K562 (cell line): ENCODE data around the gene RPP14. TPM values are rescaled to one million over a fixed set of nuclear protein-coding genes. Genes with fewer than 3 reads are reported as not detected.

Source experiments
- ATAC-seq: fragments of 200-7000 bp; cut with Tn5 transposase; 3 replicates; pipeline ENCODE4 v1.9.1; 2020; ENCODE audit warnings: moderate library complexity
- BruUV-seq: library from RNA; stranded (reverse); fragments of 400-500 nt; replicated peaks from 2 replicates; lab custom pipeline; 2021; lab: Mats Ljungman, UMichigan
- CTCF ChIA-PET: fragments of 300-600 bp; formaldehyde crosslinking; extraction: SDS; loops from one replicate; lab custom pipeline; 2021; ENCODE audit warnings: low intra/inter-chr PET ratio; lab: Yijun Ruan, JAX
- POLR2A ChIA-PET: fragments of 300-600, 350-650 bp; sonication (Branson Sonifier 250); formaldehyde crosslinking; extraction: SDS; loops from one replicate; lab custom pipeline; 2021; ENCODE audit warnings: antibody characterized with exemption, inconsistent platforms; lab: Yijun Ruan, JAX
- DNase-seq, 4 experiments: peaks; one replicate each; pipeline versions ENCODE4 v3.0.0 to v3.0.0-alpha.2; 2011 to 2018; ENCODE audit warnings: low spot score in 3 of 4, mixed read lengths in 3 of 4; ENCODE audit errors: extremely low read depth in 1 of 4
- FAIRE-seq: peaks from 2 replicates; lab custom pipeline; 2011; peaks lifted over from hg19 to GRCh38; lab: Jason Lieb, UNC
- H2AFZ ChIP-seq: 2 replicates; pipeline ENCODE4 v1.6.0; 2011; ENCODE audit warnings: low read depth, low read length, control low read depth, inconsistent platforms
- H3K27ac ChIP-seq: fragments of 200-600 bp; 3 replicates; pipeline ENCODE4 v1.8.0; 2011; ENCODE audit warnings: low read depth, mild to moderate bottlenecking, control low read depth, inconsistent platforms, low read length, moderate library complexity, mixed read lengths; ENCODE audit errors: extremely low read depth
- H3K27me3 ChIP-seq, 2 experiments: fragments of 300-600 bp in 1 of 2; 2 replicates in 1 of 2; 3 replicates in 1 of 2; pipeline versions ENCODE4 v1.6.0 to v1.8.0; 2011; ENCODE audit warnings: inconsistent platforms in 2 of 2, low read length in 2 of 2, mild to moderate bottlenecking in 1 of 2, mixed read lengths in 1 of 2, moderate library complexity in 1 of 2; ENCODE audit not compliant: control insufficient read depth in 2 of 2, insufficient read depth in 2 of 2
- H3K36me3 ChIP-seq: fragments of 300-600 bp; 3 replicates; pipeline ENCODE4 v1.8.0; 2011; ENCODE audit warnings: mild to moderate bottlenecking, low read length, inconsistent platforms; ENCODE audit not compliant: control insufficient read depth, insufficient read depth
- H3K4me1 ChIP-seq, 2 experiments: fragments of 200-600 bp in 1 of 2; replicated peaks in 1 of 2; 2 replicates in 1 of 2; 3 replicates in 1 of 2; pipeline versions ENCODE4 v1.5.1 to v1.8.0; 2011; ENCODE audit warnings: inconsistent platforms in 2 of 2, low read length in 2 of 2, mild to moderate bottlenecking in 1 of 2, mixed read lengths in 1 of 2, moderate library complexity in 1 of 2; ENCODE audit not compliant: control insufficient read depth in 2 of 2, insufficient read depth in 2 of 2
- H3K4me2 ChIP-seq: 2 replicates; pipeline ENCODE4 v1.6.1; 2011; ENCODE audit warnings: low read length, control low read depth, inconsistent platforms, mixed read lengths; ENCODE audit not compliant: insufficient read depth
- H3K4me3 ChIP-seq: fragments of 200-600 bp; sonication (generic), shearing (Covaris generic); 2 replicates; pipeline ENCODE4 v1.5.1; 2016; ENCODE audit warnings: control low read depth, inconsistent platforms
- H3K79me2 ChIP-seq: fragments of 200-600 bp; 3 replicates; pipeline ENCODE4 v1.8.0; 2011; ENCODE audit warnings: low read length, inconsistent platforms; ENCODE audit not compliant: control insufficient read depth, insufficient read depth
- H3K9ac ChIP-seq, 2 experiments: 2 replicates each; pipeline versions ENCODE4 v1.6.0 to v1.6.1; 2011; ENCODE audit warnings: low read depth in 2 of 2, low read length in 2 of 2, control low read depth in 1 of 2, inconsistent platforms in 1 of 2, mild to moderate bottlenecking in 1 of 2, mixed read lengths in 1 of 2; ENCODE audit not compliant: insufficient read depth in 1 of 2
- H3K9me1 ChIP-seq: one replicate; pipeline ENCODE4 v1.6.0; 2011; ENCODE audit warnings: inconsistent platforms, mild to moderate bottlenecking, low read length, moderate library complexity; ENCODE audit not compliant: control insufficient read depth, insufficient read depth
- H3K9me3 ChIP-seq: replicated peaks from 2 replicates; pipeline ENCODE4 v1.5.1; 2011; ENCODE audit warnings: low read depth, low read length, inconsistent platforms; ENCODE audit not compliant: control insufficient read depth, insufficient read depth
- H4K20me1 ChIP-seq: replicated peaks from 2 replicates; pipeline ENCODE4 v1.6.1; 2011; ENCODE audit warnings: low read length, inconsistent platforms, mixed read lengths; ENCODE audit not compliant: control insufficient read depth, insufficient read depth
- POU5F1 ChIP-seq: fragments of 150-350 bp; IDR thresholded peaks from 2 replicates; pipeline ENCODE4 v1.6.1; 2014; ENCODE audit warnings: borderline replicate concordance, low read length, low read depth, mild to moderate bottlenecking; ENCODE audit not compliant: partially characterized antibody
- ZKSCAN3 ChIP-seq: fragments of 250-450 bp; sonication (Bioruptor Pico); IDR thresholded peaks from 2 replicates; pipeline ENCODE4 v1.4.0; 2020
- ZNF175 ChIP-seq: fragments of 200-800 bp; sonication (Bioruptor generic); IDR thresholded peaks from 2 replicates; pipeline ENCODE4 v1.6.1; 2016; ENCODE audit warnings: low read depth, mild to moderate bottlenecking, missing genetic modification characterization, missing compliant biosample characterization
- ZNF57 ChIP-seq: fragments of 450-650 bp; formaldehyde crosslinking; IDR thresholded peaks from 2 replicates; pipeline ENCODE4 v1.4.0; 2020; ENCODE audit warnings: mild to moderate bottlenecking, moderate library complexity
- ZNF785 ChIP-seq: fragments of 250-450 bp; sonication (Bioruptor Pico); IDR thresholded peaks from 2 replicates; pipeline ENCODE4 v1.4.0; 2020; ENCODE audit warnings: mild to moderate bottlenecking
- WGBS: fragments of 100-300 bp; shearing (Covaris generic); methylation state at CpG from one replicate; pipeline ENCODE4 v1.1.6; 2016; ENCODE audit warnings: low coverage, mixed read lengths; ENCODE audit not compliant: insufficient coverage; ENCODE audit errors: missing lambda C conversion rate; 5-methylcytosine and 5-hydroxymethylcytosine counted together
- in situ Hi-C: fragments of 300-500 bp; cut with MboI; formaldehyde crosslinking; loops from 4 replicates; pipeline ENCODE4 v1.15.0; 2018; ENCODE audit warnings: inconsistent platforms, mixed read lengths
- intact Hi-C: fragments of 100-400 bp; cut with micrococcal nuclease; formaldehyde crosslinking; loops from 2 replicates; pipeline ENCODE4 v1.14.2; 2022
- polyA plus RNA-seq, 8 experiments: library from polyadenylated mRNA; depleted of rRNA in 4 of 8; stranded (reverse) in 5 of 8; unstranded in 3 of 8; fragments of >200 nt; fragmentation: Nextera tagmentation in 2 of 8; fragmentation: Illumina TruSeq in 1 of 8; extraction: Ambion mirVana in 2 of 8; extraction: Trizol in 1 of 8; gene quantifications; 2 replicates each; pipeline versions ENCODE4 v1.2.1 to v1.2.3, GENCODE V29; 2011 to 2014; ENCODE audit warnings: inconsistent platforms in 1 of 8, missing spikeins in 1 of 8
- total RNA-seq, 7 experiments: library from RNA; depleted of rRNA in 6 of 7; stranded (reverse); fragments of >200 nt in 6 of 7; fragmentation: Illumina TruSeq in 2 of 7; extraction: Trizol in 2 of 7; gene quantifications; 2 replicates each; pipeline versions ENCODE4 v1.2.1 to v1.2.3, GENCODE V29; 2011 to 2021; ENCODE audit warnings: low replicate concordance in 1 of 7
- TF ChIP-seq, protein P1 (sequence below): fragments of 250-450 bp; sonication (Bioruptor Pico); IDR thresholded peaks from 2 replicates; pipeline ENCODE4 v1.8.0; 2022; ENCODE audit warnings: moderate library complexity, mild to moderate bottlenecking, inconsistent platforms
- TF ChIP-seq, protein P2 (sequence below): fragments of 250-450 bp; sonication (Bioruptor Pico); IDR thresholded peaks from 2 replicates; pipeline ENCODE4 v1.5.1; 2021; ENCODE audit warnings: mild to moderate bottlenecking
- TF ChIP-seq, protein P3 (sequence below): fragments of 450-650 bp; IDR thresholded peaks from 2 replicates; pipeline ENCODE4 v1.6.1; 2017; ENCODE audit warnings: antibody characterized with exemption

The RPP14 gene
- total and polyA plus RNA-seq, 9 of the 15 experiments (the other 6 are each of a cell fraction or from before 2014, with no cell fraction given), result 13.5 to 20.8 (median 15.4) TPM

DNA sequence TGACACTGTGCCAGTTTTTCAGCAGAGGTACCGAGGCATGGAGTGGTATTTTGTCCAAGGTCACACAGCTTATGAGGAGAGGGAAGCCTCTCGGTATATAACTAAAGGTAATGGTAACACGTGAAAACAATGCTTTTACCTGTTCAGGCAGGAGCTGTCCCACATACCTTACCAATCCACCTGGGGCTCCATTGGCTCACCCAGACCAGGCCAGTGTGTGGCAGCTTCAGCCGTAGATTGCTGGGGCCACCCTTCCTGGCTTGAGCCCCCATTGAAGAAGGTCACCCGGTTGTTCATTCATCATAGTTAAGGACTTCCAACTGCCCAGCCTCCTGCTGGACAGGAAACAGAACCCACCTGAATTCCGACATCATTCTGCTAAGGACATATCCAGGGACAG lies 9.2 kb upstream of the RPP14 start (continued):
- TF ChIP-seq, protein P1, sequence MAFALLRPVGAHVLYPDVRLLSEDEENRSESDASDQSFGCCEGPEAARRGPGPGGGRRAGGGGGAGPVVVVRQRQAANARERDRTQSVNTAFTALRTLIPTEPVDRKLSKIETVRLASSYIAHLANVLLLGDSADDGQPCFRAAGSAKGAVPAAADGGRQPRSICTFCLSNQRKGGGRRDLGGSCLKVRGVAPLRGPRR (CRISPR knock-in tag), result no peak

DNA sequence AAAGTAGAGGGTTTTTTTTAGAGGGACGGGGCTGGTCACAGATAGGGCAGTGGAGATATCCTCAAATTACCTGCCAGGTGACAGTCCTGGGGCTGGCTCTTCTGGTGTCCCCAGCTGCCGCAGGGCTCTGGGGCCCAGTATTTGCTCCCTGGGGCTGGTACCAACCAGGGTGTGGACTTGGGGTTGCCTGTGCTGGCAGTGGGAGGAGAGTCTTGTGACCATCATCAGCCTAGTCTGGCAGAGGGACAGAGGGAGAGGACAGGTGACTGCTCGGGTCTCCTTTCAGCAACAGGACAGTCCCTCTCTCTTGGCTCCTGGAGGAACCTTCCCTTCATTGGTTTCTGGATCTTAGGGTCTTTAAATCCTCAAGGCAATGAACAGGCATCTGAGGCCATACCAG lies 7.9 kb upstream of the RPP14 start:
- in situ Hi-C loops (no loop called here), intact Hi-C loops (loop anchor here (5.0 kb wide), 1 partner anchor 61 kb away; the partner anchor contains the start of gene ABHD6)
- DNase-seq (no peak), FAIRE-seq (no peak), ATAC-seq (no peak)
- Histone ChIP-seq H3K4me2 (no peak overlapping the region), H2AFZ (no peak overlapping the region), H3K36me3 (no peaks in the 10 kb centered on the region), H3K4me3 (no peak overlapping the region), H3K9ac (no peak overlapping the region), H3K27ac (no peak overlapping the region), H3K9me1 (no peaks in the 10 kb centered on the region), H3K9me3 (peaks cover 5% of the 10 kb centered on the region; the same call in 1 of the 2 replicates), H3K4me1 (no peaks in the 10 kb centered on the region), H4K20me1 (no peaks in the 10 kb centered on the region), H3K27me3 (peaks cover 0 to 21% of the 10 kb centered on the region in 2 experiments; a peak in 2 of 5 replicates), H3K79me2 (no peaks in the 10 kb centered on the region)
- ChIA-PET CTCF (interaction anchor here (0.7 kb wide), 1 partner anchor 112 kb away, joined by 7 read pairs; no protein-coding TSS in a partner anchor), POLR2A (no interaction called here)
- TF ChIP-seq ZNF57 (no peak), ZNF175 (CRISPR knock-in tag) (no peak), POU5F1 (no peak), ZNF785 (CRISPR knock-in tag) (no peak), ZKSCAN3 (CRISPR knock-in tag) (no peak)
- TF ChIP-seq, protein P2, sequence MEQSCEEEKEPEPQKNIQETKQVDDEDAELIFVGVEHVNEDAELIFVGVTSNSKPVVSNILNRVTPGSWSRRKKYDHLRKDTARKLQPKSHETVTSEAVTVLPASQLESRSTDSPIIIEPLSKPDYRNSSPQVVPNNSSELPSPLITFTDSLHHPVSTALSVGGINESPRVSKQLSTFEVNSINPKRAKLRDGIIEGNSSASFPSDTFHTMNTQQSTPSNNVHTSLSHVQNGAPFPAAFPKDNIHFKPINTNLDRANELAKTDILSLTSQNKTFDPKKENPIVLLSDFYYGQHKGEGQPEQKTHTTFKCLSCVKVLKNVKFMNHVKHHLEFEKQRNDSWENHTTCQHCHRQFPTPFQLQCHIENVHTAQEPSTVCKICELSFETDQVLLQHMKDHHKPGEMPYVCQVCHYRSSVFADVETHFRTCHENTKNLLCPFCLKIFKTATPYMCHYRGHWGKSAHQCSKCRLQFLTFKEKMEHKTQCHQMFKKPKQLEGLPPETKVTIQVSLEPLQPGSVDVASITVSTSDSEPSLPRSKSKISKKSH (CRISPR knock-in tag), result no peak
- TF ChIP-seq, protein P3, sequence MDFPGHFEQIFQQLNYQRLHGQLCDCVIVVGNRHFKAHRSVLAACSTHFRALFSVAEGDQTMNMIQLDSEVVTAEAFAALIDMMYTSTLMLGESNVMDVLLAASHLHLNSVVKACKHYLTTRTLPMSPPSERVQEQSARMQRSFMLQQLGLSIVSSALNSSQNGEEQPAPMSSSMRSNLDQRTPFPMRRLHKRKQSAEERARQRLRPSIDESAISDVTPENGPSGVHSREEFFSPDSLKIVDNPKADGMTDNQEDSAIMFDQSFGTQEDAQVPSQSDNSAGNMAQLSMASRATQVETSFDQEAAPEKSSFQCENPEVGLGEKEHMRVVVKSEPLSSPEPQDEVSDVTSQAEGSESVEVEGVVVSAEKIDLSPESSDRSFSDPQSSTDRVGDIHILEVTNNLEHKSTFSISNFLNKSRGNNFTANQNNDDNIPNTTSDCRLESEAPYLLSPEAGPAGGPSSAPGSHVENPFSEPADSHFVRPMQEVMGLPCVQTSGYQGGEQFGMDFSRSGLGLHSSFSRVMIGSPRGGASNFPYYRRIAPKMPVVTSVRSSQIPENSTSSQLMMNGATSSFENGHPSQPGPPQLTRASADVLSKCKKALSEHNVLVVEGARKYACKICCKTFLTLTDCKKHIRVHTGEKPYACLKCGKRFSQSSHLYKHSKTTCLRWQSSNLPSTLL, result no peak
- BruUV-seq, result no TSS peak
- WGBS, result 6% methylated on average over 2 of the region's 3 CpGs
